Ammon's horn (tissue), 1 donor: Measurements from ENCODE around the gene CLEC16A.

Experiments
- DNase-seq: peaks from one replicate; pipeline ENCODE4 v3.0.0-alpha.2; 2016; ENCODE audit warnings: low spot score

The CLEC16A gene

GRCh38 chr16:11082860-11083388 lies 138.6 kb downstream of the CLEC16A start:
- no peak for DNase-seq

DNA sequence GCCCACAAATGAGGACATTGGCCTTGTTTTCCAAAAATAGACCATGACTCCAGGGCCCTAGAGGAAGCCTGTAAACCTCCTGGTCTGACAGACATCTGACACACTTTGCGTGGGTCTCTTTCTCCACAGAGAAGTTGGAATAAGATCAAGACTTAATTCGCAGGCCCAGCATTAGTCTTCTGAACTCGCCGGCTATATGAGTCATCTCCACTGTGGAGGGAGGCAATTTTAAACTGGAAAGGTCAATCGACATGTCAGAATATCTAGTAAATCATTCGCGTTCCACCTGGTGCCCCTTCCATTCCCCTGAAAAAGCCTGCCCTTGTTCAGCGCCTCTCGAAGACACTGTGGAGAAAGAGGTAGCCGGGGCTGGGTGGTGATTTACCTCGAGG lies 140.1 kb downstream of the CLEC16A start:
- DNase-seq: no peak

DNA sequence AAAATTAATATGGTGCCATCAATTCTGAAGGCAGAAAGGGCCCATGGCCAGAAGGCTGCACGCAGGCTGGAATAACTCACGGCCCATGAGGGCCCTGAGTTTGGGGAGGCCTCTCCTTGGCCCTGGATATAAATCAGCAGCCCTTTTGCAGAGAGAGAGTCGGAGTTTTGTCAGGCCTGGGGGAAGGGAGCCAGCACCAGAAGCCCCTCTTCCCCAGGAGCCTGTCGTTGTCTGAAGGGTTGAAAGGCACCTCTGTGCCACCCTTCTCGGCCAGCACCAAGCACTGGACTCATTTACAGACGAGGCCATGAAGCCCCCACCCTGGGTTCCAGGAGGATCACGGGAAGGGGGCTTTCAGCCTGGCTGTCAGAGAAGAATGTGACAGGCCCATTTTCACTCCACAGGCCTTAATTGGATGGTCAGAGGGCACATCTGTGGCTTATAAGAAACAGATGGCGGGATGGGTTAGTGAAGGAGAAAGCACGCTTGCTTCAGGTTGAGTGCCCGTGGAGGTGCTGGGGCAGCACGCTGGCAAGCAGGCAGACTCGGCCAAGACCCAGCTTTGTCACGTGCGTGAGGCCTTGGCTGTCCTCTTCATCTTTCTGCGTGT lies 140.6 kb downstream of the CLEC16A start:
- peak; percentile 14 for DNase-seq

DNA sequence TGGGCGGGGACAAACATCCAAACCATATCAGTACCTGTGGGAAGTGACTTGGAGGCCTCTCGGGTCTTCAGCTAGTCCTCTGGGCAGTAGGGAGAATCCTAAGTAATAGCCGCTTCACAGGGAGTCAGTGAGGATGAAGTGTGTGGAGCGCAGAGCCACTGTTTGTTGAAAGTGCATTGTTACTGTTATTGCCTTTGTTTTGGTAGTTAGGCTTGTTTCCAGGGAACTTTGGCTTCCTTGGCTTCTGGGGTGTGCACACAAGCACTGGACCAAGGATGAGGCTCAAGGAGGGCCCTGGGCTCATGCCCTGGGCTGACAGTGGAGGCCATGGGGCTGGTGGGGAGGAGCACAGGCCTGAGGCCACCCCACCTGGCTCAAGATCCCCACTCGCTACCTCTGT lies 141.6 kb downstream of the CLEC16A start:
- DNase-seq: no peak

DNA sequence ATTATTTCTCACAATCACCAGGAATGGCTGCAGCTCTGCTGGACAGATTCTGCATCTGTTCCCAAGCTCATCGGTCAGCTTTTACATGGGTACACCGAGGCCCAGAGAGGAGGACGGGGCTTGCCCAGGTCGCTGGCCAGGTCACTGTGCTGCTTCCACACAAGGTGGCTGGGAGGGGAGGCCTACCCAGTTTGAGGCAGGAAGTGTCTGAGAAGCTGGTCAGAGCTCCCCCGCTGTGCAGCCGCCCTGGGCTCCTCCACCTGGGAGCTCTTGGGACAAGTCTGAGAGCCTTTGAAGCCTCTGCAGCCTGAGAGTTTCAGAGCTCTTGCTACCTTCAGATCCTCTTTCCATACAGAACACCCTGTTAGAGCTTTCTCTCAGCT lies 143.3 kb downstream of the CLEC16A start:
- DNase-seq: no peak

GRCh38 chr16:11088074-11088730 lies 143.8 kb downstream of the CLEC16A start:
- DNase-seq: no peak

- no peak for DNase-seq
Observed at GRCh38 chr16:11088831-11089230, 144.5 kb downstream of the CLEC16A start.

GRCh38 chr16:11089504-11090124 lies 145.2 kb downstream of the CLEC16A start:
- no peak for DNase-seq

- no peak for DNase-seq
Observed at GRCh38 chr16:11090232-11090631, 145.9 kb downstream of the CLEC16A start.

DNA sequence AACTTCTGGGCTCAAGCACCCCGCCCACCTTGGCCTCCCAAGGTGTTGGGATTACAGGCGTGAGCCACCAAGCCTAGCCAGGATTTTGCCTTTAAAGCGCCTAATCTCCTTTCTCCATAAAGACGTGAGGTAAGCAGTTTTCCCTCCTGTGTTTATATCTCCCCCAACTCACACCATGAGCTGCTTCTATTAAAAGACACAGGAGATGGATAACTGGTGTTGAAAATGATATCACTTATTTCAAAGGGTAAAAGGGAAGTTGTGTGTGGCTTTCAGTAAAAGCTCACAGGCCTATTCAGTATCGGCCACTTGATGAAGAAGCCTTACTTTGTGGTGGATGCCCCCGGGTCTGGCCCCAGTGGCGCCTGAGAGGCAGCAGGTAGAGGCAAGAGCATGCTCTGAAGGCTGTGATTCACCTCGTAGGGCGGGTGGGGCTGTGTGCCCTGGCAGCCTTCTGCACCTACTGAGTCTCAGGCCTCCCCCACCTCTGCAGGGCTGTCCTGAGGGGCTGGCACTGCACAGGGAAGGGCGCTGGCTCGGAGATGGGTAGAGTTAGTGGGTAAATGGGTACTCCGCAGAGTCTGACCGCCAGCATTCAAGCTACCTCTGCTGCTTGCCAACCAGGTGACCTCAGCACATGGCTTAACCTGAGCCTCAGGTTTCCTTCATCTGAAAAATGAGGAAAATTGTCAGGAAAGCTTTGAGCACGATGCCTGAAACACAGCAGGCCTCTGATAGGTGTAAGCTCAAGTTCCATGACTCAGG lies 146.8 kb downstream of the CLEC16A start:
- DNase-seq: no peak

GRCh38 chr16:11092788-11093571 lies 148.6 kb downstream of the CLEC16A start:
- DNase-seq: no peak

- no peak for DNase-seq
Observed at GRCh38 chr16:11093572-11094074, 149.3 kb downstream of the CLEC16A start.

DNA sequence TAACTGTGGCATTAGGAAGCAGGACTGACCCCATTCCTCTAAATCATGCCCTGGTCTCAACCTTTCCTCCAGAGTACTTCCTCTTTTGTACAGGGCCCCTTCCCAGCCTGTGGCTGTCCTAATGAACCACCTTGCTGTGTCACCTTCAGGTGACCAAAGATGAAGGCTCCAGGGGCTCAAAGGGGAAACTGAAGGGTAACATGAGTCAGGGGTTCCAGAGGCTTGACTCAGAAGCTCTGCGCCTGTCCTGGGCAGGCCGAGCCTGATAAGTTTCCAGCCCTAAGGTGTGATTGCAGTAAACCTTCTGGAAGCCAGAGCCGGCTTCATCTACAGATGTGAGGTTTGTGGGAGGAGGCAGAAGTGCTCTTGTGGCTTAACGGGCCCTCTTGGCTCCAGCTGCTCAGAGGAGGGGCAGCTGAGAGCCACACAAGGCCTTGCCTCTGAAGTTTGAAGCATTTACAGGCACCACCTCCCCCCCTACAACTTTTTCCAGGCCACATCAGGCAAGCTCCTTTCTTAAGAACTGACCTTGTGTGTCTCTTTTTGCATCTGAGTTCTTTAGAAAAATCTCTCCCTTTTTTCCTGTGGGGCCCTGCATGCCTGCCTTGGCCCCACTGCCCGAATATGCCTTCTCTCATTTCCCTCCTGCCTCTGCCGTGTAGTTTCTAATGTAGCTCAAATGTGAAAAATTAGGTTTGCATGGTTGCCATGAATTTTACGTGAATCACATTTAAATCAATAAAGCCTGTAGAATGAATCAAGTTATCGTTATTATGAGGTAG lies 149.9 kb downstream of the CLEC16A start:
- DNase-seq: no peak

DNA sequence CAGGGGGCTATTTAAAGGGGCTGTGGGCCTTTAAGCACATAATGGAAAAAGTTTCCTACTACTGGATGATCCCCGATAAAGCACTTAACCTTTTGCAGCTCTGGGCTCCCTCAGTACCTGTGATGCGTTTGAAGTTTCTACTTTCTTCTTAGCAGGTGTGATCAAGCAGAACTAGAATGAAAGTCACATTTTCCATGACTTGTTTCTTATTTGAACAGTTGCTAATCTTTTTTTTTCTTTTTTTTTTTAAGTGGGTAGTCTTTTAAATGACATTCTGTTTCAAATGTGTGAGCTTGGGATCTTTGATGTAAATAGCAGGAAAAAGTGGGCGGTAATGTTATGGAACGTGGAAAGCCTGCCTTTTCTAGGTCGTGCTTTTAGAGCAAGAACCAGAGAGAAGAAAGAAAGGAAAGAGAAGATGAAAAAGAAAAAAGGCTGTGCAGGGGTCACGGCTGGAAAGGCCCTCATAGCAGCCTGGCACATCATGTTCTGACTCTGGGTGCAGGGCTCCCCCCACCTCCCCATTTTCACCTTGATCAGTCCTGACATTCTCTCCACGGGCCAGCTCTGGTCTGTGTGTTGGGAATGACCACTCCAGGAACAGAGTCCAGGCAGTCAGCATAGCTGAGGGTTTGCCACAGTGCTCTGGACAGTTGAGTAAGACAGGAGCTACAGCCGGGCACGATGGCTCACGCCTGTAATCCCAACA lies 150.6 kb downstream of the CLEC16A start:
- DNase-seq: no peak

DNA sequence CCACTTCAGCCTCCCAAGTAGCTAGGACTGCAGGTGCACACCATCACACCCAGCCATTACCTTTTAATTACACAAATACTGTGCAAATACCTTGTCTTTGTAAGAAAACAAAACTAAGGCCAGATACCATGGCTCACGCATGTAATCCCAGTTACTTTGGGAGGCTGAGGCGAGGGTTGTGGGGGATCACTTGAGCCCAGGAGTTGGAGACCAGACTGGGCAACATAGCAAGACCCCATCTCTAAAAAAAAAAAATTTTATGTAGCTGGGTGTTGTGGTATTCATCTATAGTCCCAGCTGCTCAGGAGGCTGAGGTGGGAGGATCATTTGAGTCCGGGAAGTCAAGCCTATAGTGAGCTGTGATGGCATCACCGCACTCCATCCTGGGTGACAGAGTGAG lies 151.6 kb downstream of the CLEC16A start:
- no peak for DNase-seq

GRCh38 chr16:11097094-11097786 lies 152.9 kb downstream of the CLEC16A start:
- DNase-seq: no peak

GRCh38 chr16:11097787-11098167 lies 153.4 kb downstream of the CLEC16A start:
- no peak for DNase-seq

DNA sequence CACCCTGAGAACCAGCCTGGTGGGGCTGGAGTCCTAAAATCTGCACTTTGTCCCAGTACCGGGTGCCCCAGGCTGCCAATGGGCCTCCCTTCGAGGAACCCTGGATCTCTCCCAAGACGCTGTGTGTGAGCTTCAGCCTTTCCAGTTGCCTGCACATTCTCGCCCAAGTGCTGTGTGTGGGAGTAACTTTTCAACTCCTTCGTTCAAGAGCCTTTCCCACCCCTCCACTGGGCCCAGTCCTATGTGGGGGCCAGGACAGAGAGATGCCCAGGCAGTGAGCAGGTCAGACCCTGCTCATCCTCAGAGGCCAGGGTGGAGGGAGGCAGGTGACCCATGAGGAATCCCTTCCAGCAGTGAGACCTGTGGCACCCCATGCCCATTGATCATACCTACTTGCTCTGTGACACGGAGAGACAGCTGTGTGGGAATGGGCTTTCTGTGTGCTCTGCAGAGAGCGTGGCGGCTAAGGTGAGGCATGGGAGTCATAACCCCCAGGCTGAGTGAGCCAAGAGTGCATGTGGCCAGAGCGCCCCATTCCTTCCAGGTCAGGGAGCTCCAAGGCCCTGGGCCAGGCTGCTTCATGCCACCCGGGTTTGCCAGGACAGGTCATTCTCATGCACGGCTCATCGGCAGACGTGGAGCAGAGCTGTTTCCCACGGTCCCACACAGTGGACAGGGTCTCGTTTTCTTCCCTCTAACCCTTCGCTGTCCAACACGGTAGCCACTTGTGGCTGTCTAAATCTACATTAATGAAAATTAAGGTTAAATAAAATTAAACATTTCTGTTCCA lies 154.4 kb downstream of the CLEC16A start:
- peak; percentile 43 for DNase-seq
